EH (cell line): ENCODE data around the gene KCNQ2.

Source experiments
- DNase-seq: peaks from one replicate; pipeline ENCODE4 v3.0.0-alpha.2; 2015; ENCODE audit warnings: low read depth

The KCNQ2 gene

GRCh38 chr20:63471002-63471716 lies 1.3 kb downstream of the KCNQ2 start:
- no peak for DNase-seq

GRCh38 chr20:63470410-63470809 lies 2.0 kb downstream of the KCNQ2 start:
- no peak for DNase-seq

- no peak for DNase-seq
Measured at GRCh38 chr20:63469713-63470101, 2.7 kb downstream of the KCNQ2 start.

GRCh38 chr20:63469019-63469712 lies 3.3 kb downstream of the KCNQ2 start:
- no peak for DNase-seq

- no peak for DNase-seq
Measured at GRCh38 chr20:63468421-63468820, 4.0 kb downstream of the KCNQ2 start.

- no peak for DNase-seq
Measured at GRCh38 chr20:63467294-63468083, 5.0 kb downstream of the KCNQ2 start.

- no peak for DNase-seq
Measured at GRCh38 chr20:63466861-63467260, 5.6 kb downstream of the KCNQ2 start.

GRCh38 chr20:63466250-63466825 lies 6.1 kb downstream of the KCNQ2 start:
- no peak for DNase-seq

GRCh38 chr20:63465380-63466249 lies 6.8 kb downstream of the KCNQ2 start:
- DNase-seq, result no peak

- no peak for DNase-seq
Measured at GRCh38 chr20:63464289-63464635, 8.2 kb downstream of the KCNQ2 start.

GRCh38 chr20:63463400-63464288 lies 8.8 kb downstream of the KCNQ2 start:
- DNase-seq, result peak; percentile 16

- no peak for DNase-seq
Measured at GRCh38 chr20:63462244-63462643, 10.2 kb downstream of the KCNQ2 start.

- DNase-seq, result peak; percentile 11
Measured at GRCh38 chr20:63461104-63461763, 11.2 kb downstream of the KCNQ2 start.

- no peak for DNase-seq
Measured at GRCh38 chr20:63459070-63459380, 13.4 kb downstream of the KCNQ2 start.

GRCh38 chr20:63458170-63459069 lies 14.0 kb downstream of the KCNQ2 start:
- no peak for DNase-seq

GRCh38 chr20:63457737-63458136 lies 14.7 kb downstream of the KCNQ2 start:
- DNase-seq, result peak; percentile 9

- DNase-seq, result no peak
Measured at GRCh38 chr20:63456429-63457284, 15.8 kb downstream of the KCNQ2 start.

- no peak for DNase-seq
Measured at GRCh38 chr20:63455568-63455859, 16.9 kb downstream of the KCNQ2 start.
